Activated naive CD4-positive, alpha-beta T cell treated with anti-CD3 and anti-CD28 coated beads, Interleukin-2, amount 50 U/mL, for 72 hours (primary cell): ENCODE results near the gene FKBP10. TPM values are rescaled to one million over a fixed set of nuclear protein-coding genes. Genes with fewer than 3 reads are reported as not detected.

Experiments
- ATAC-seq, 2 donors: fragments of 150-1000 bp; cut with Tn5 transposase; 2 replicates each; pipeline ENCODE4 v1.10.0; 2021; ENCODE audit warnings: mild to moderate bottlenecking in 2 of 2, moderate library complexity in 2 of 2
- DNase-seq, 2 donors: peaks; one replicate each; pipeline ENCODE4 v3.0.0; 2021 to 2022; ENCODE audit warnings: low spot score in 2 of 2
- H3K27ac Mint-ChIP-seq, 2 donors: one replicate each; pipeline ENCODE4 v1.8.0; 2022; ENCODE audit warnings: mild to moderate bottlenecking in 2 of 2, mixed read lengths in 2 of 2
- H3K36me3 Mint-ChIP-seq, 2 donors: one replicate each; pipeline ENCODE4 v1.8.0; 2022; ENCODE audit warnings: mixed read lengths in 2 of 2
- H3K9me3 Mint-ChIP-seq, 2 donors: one replicate each; pipeline ENCODE4 v1.8.0; 2022; ENCODE audit warnings: mixed read lengths in 2 of 2
- total RNA-seq, 2 donors: library from RNA; stranded (reverse); gene quantifications; one replicate each; pipeline ENCODE4 v1.2.3, GENCODE V29; 2022

The FKBP10 gene
- total RNA-seq, 2 donors from 2014 or later, result 0.47 TPM; not detected in 1

DNA sequence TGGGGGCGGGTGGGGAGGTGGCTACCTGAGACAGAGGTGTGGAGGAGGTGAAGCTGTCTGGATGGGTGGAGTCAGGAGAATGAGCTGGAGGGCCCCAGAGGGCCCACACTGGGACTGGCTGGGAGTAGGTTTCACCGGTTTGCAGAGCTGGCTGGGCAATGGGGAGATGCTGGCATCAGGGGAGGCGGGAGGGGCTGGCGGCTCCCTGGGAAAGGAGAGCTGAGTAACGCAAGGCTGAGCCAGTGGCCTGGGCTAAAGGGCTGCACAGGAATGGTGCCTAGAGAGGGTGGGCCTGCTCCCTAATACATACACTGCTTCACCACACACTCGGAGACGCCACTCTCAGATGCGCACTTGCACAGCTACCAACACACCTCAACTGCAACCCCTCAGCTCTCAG lies 13.4 kb upstream of the FKBP10 start:
- H3K9me3 Mint-ChIP-seq, result no peaks in the 10 kb centered on the region
- ATAC-seq (no peak), DNase-seq (no peak)
- H3K27ac Mint-ChIP-seq, result no peak overlapping the region
- no peaks in the 10 kb centered on the region for H3K36me3 Mint-ChIP-seq

GRCh38 chr17:41800601-41801373 lies 12.0 kb upstream of the FKBP10 start:
- DNase-seq (no peak), ATAC-seq (peak in 1 of 2 donors; percentile 31)
- Mint-ChIP-seq H3K36me3 (no peaks in the 10 kb centered on the region), H3K9me3 (no peaks in the 10 kb centered on the region), H3K27ac (no peak overlapping the region)

DNA sequence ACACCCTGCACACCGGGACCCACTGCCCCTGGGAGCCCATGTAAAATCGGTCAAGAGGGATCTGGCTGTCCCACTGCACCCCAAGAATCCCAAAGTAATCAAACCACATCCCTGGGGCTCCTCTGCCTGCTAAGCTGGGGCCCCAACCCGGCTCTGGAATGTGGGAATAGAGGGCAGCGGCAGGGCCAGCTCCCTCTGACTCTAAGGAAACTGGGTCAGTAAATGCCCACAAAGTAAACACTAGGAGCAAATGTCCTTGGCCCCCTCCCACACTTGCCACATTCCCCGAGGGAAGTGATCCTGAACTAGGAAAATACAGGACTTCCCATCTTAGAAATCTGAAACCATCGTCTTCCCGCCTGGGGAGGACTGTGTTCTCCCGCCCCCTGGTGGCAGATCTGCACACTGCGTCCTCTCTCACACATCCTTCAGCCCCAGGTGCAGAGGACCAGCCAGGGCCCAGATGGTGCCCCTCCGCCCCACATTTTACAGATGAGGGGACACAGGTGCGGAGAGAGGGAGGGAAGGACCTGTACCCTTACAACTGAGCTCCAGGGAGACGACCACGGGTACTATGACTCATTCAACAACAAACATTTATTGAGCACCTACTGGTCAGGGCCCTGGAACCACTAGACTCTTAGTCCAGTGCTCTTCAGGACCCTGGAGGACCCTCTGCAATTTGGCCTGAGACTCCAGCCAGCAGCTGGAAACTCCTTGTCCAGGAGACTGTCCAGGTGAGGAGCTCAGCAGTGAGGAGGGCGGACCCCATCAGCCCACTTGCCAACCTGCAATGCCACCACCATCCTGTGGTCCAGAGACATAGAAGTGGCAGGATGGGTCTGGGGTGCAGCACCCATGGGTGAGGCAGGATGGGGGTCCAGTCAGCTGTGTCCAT lies 11.2 kb upstream of the FKBP10 start:
- DNase-seq (peak; percentile 65 to 81), ATAC-seq (peak; percentile 85 to 92)
- Mint-ChIP-seq H3K9me3 (no peaks in the 10 kb centered on the region), H3K27ac (no peak overlapping the region), H3K36me3 (no peaks in the 10 kb centered on the region)

DNA sequence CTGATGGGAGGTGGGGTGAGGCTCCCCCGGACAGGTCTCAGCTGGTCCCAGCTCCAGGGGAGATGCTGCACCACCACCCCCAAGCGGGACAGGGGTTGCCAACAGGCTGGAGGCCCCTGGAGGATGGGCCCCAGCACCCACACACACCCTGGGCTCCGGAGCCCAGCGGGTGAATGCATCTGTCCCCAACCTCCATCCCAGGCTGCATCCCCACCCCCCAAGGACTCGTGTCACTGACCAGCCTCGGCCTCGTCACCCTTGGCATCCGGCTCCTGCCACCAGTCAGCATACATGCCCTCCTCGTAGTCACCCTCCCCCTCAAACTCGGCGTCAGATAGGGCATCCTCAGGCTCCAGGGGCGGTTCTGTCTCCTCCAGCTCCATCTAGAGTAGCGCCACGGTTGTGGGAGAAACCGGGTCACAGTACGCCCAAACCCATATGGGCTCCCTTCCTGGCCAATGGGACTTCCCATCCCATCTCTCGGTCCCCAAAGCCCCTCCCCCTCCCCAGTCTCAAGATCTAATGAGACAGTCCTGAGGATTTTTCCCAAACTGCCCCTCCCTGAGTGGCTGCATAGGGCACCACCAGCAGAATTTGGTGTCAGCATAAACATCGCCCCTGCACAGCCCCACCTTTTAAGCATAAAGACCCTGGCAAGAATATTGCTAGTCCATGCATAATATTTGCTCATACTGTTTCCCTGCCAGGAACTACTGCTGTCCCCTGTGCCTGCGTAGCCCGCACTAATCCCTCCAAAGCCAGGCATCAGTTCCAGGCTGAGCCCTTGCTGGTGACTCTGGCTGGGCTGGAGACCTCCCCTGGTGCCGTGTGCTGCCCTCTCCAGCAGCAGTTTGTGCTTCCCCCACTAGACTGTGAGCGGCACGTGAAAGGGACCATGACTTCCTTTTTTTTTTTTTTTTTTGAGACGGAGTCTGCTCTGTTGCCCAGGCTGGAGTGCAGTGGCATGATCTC lies 9.5 kb upstream of the FKBP10 start:
- DNase-seq (no peak), ATAC-seq (no peak)
- Mint-ChIP-seq H3K9me3 (no peaks in the 10 kb centered on the region), H3K27ac (no peak overlapping the region), H3K36me3 (no peaks in the 10 kb centered on the region)

GRCh38 chr17:41806685-41807445 lies 5.9 kb upstream of the FKBP10 start:
- no peak for DNase-seq
- Mint-ChIP-seq H3K36me3 (no peaks in the 10 kb centered on the region), H3K27ac (peak overlapping the region in 1 of 2 donors; percentile 11), H3K9me3 (no peaks in the 10 kb centered on the region)
- no peak for ATAC-seq

- ATAC-seq (peak; percentile 30 to 42), DNase-seq (no peak)
- Mint-ChIP-seq H3K36me3 (no peaks in the 10 kb centered on the region), H3K27ac (no peak overlapping the region), H3K9me3 (no peaks in the 10 kb centered on the region)
Measured at GRCh38 chr17:41810659-41811548, 1.9 kb upstream of the FKBP10 start.

GRCh38 chr17:41811549-41812380 lies 1.0 kb upstream of the FKBP10 start, which contains the start of gene P3H4:
P3H4 (minus strand) TSS chr17:41811949; CDS start chr17:41811915, 34 bp downstream.
- peak; percentile 91 to 92 for ATAC-seq
- Mint-ChIP-seq H3K9me3 (no peaks in the 10 kb centered on the region), H3K27ac (no peak within 1 kb of the TSS), H3K36me3 (no peaks in the 10 kb centered on the region)
- peak; percentile 74 to 75 for DNase-seq

- Mint-ChIP-seq H3K27ac (no peak overlapping the region), H3K9me3 (no peaks in the 10 kb centered on the region), H3K36me3 (no peaks in the 10 kb centered on the region)
- ATAC-seq (no peak), DNase-seq (no peak)
Measured at GRCh38 chr17:41813152-41813680, 412 bp downstream of the FKBP10 start.

DNA sequence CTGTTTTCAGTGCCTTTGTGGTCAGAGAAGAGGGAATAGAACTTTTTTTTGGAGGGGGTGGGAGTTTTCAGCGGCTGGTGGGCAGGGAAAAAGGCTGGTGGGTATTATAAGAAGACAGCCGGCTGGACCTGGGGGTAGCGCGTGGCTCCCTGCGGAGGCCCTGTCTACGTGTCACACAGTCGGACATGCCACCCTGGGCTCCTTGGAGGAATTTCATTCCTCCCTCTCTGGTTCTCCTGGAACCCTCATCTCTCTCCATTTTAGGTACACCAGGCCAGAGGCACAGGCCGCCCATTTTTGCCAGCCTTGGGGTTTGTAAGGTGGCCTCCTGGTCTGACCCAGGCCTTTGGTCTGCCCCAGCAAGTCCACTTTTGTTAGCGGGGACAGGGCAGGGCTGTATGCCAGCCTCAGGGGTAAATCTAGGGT lies 908 bp downstream of the FKBP10 start:
- Mint-ChIP-seq H3K36me3 (no peaks in the 10 kb centered on the region), H3K27ac (no peak overlapping the region), H3K9me3 (no peaks in the 10 kb centered on the region)
- ATAC-seq, result no peak
- DNase-seq, result no peak

DNA sequence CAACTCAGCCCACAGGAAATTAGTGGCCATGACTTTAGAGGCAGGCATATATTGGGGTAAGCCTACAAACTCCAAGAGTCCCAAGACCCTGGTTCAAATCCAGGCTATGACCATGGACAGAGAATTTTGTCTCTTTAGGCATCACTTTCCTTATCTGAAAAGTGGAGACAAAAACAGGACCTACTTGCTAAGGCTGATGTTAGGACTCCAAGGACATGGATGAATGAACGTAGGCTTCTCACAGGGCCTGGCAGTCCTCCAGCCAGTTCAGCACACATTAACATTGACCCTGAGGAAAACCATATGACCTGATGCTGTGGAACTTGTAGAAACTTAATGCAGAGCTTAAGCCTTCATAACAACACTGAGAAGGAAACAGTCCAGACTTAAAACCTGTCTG lies 1.4 kb downstream of the FKBP10 start:
- no peak for ATAC-seq
- H3K27ac Mint-ChIP-seq, result no peak overlapping the region
- H3K9me3 Mint-ChIP-seq, result no peaks in the 10 kb centered on the region
- no peaks in the 10 kb centered on the region for H3K36me3 Mint-ChIP-seq
- DNase-seq, result no peak

DNA sequence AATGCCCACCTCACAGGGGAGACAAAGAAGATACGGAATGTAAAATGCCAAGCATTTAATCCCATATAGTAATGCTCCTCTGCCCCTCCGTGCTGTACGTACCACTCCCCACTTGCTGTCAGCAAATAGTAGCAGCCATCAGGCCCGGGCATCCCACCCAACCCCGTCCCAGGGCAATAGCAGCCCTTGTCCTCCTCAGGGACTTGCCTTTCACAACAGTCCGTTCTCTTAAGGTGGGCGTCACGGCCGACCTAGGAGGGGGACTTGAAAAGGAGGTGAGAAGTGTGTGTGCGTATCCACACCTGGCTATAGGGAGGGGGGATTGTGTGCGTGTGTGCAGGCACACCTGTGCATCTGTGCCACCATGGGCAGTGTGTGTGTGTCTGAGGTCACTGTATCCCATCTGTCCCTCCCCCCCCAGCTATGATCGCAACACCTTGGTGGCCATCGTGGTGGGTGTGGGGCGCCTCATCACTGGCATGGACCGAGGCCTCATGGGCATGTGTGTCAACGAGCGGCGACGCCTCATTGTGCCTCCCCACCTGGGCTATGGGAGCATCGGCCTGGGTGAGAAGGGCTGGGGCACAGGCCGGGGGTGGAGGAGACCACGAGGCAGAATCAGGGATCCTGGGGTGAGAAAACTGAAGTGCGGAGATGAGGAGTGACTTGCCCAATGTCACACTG lies 4.0 kb downstream of the FKBP10 start:
- ATAC-seq, result no peak
- DNase-seq, result no peak
- no peaks in the 10 kb centered on the region for H3K9me3 Mint-ChIP-seq

DNA sequence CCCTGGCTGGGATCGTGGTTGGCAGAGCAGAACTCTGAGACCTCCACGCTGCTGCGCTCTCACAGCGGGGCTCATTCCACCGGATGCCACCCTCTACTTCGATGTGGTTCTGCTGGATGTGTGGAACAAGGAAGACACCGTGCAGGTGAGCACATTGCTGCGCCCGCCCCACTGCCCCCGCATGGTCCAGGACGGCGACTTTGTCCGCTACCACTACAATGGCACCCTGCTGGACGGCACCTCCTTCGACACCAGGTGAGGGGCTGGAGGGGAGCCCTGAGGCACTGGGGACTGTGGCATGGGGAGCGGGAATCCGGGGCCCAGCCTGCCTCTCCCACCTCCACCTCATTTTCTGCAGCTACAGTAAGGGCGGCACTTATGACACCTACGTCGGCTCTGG lies 5.2 kb downstream of the FKBP10 start:
- Mint-ChIP-seq H3K36me3 (no peaks in the 10 kb centered on the region), H3K27ac (peak overlapping the region in 1 of 2 donors; percentile 14), H3K9me3 (no peaks in the 10 kb centered on the region)
- DNase-seq, result no peak
- ATAC-seq, result no peak

More for the DNA sequence above, 4.0 kb downstream of the FKBP10 start:
- Mint-ChIP-seq H3K36me3 (no peaks in the 10 kb centered on the region), H3K27ac (no peak overlapping the region)

DNA sequence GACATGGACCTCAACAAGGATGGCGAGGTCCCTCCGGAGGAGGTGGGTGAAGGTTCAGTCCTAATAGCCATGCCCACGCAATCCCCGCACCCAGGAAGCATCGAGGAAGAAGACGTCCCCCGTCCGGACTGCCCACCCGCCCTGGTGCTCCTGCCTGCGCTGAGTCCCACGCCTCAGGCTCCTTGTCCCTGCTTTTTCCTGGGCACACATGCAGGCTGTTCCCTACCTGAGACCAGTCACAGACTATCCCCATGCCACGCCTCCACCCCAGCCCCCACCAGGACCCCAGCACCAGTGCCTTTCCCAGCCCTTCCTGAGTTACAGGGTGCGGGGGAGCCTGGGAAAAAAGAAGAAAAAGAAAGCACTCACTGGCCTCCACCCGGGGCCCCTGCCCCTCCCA lies 9.0 kb downstream of the FKBP10 start:
- DNase-seq, result no peak
- no peak overlapping the region for H3K27ac Mint-ChIP-seq
- no peaks in the 10 kb centered on the region for H3K36me3 Mint-ChIP-seq
- no peaks in the 10 kb centered on the region for H3K9me3 Mint-ChIP-seq
- no peak for ATAC-seq
